ENCODE measurements around the gene SLC6A6.

The SLC6A6 gene

DNA sequence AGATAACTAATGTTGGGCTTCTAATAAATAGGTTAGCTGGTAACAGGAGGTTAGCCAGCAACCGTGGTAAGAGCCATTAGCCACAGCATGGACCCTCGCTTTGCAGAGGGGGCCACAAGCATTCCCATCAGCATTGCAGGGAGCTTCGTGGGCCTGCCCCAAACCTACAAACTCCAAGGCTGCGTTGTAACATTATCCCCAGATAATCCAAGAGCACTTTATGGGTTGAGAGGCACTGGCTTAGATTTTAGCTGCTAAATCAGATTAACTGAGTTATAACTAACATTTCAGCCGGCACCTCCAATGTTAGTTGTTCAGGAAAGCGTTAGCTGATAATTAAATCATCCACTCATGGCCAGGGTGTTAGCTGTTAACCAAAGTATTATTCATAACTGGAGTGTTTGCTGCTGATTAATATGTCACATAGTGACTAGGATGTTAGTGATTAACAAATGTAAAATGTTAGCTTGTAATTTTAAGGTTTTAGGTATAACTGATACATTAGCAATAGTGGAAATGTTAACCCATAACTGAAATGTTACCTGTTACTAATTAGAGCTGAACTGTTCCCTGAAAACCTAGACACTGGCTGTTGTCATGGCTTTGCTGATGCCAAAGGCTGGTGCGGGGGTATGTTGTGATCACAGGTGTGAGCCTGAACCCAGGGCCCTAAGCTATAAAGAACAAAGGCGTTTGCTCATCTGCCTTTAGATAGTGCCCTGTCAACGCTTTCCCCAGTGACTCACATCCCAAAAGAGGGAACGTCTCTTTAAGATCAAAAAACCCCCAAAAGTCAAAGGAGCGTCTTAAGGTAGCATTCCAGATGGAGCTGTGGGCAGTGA is 56.2 kb downstream of the SLC6A6 start:
- H3K9ac ChIP-seq (ENCODE audit: low read depth in 1 of 2, low read length in 2 of 2) = no peak overlapping the region
- no peaks in the 10 kb centered on the region for H3K27me3 ChIP-seq (ENCODE audit: control insufficient read depth in 2 of 2, insufficient read depth in 2 of 2, low read length in 2 of 2)
- H3K4me3 ChIP-seq (ENCODE audit: low read length in 2 of 2) = no peak overlapping the region
- no peak overlapping the region for H3K27ac ChIP-seq (ENCODE audit: low read depth in 2 of 2, low read length in 2 of 2)
- H3K4me1 ChIP-seq (ENCODE audit: control insufficient read depth in 2 of 2, insufficient read depth in 2 of 2, low read length in 2 of 2) = peaks cover 6 to 7% of the 10 kb centered on the region in 2 donors
- no peaks in the 10 kb centered on the region for H3K9me3 ChIP-seq (ENCODE audit: control insufficient read depth in 2 of 2, low read length in 2 of 2)
- H3K36me3 ChIP-seq (ENCODE audit: control insufficient read depth in 2 of 2, insufficient read depth in 2 of 2, low read length in 2 of 2) = peaks cover 0 to 10% of the 10 kb centered on the region in 2 donors

DNA sequence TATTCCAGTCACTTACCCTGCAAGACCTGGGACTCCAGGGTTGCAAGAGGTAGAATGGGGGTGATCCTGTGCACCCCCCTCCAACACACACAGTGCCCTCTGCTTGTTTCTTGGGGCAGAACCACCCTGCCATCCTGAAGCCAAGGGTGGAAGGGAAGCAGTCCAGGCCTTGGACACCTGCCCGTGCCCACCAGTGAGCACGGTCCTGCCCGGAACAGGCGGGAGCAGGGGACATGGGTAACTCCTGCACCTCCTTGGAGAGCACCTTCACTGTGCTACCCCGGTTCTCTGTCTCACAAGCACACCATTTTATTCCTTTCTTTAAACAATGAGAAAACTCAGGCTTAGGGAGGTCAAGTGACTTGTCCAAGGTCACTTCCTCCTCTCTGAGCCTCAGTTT is 57.0 kb downstream of the SLC6A6 start:
- Histone ChIP-seq H3K36me3 (ENCODE audit: control insufficient read depth in 2 of 2, insufficient read depth in 2 of 2, low read length in 2 of 2) (peaks cover 0 to 12% of the 10 kb centered on the region in 2 donors), H3K27ac (ENCODE audit: low read depth in 2 of 2, low read length in 2 of 2) (no peak overlapping the region), H3K4me1 (ENCODE audit: control insufficient read depth in 2 of 2, insufficient read depth in 2 of 2, low read length in 2 of 2) (peaks cover 0 to 4% of the 10 kb centered on the region in 2 donors), H3K9ac (ENCODE audit: low read depth in 1 of 2, low read length in 2 of 2) (no peak overlapping the region), H3K4me3 (ENCODE audit: low read length in 2 of 2) (no peak overlapping the region), H3K27me3 (ENCODE audit: control insufficient read depth in 2 of 2, insufficient read depth in 2 of 2, low read length in 2 of 2) (no peaks in the 10 kb centered on the region), H3K9me3 (ENCODE audit: control insufficient read depth in 2 of 2, low read length in 2 of 2) (no peaks in the 10 kb centered on the region)

DNA sequence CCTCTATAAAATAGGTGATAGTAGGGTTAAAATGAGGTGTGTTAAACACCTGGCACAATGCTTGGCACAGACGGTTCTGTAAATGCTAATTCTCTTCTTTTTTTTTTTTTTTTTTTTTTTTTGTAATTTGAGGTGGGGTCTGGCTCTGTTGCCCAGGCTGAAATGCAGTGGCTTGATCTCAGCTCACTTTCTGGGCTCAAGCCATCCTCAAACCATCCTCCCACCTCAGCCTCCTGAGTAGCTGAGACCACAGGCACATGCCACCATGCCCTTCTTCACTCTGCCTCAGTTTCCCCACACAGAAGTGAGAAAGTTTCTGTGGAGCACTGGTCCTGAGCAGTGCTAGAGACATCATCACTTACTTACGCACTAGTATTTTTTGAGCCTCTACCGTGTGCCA is 57.4 kb downstream of the SLC6A6 start:
- Histone ChIP-seq H3K4me1 (ENCODE audit: control insufficient read depth in 2 of 2, insufficient read depth in 2 of 2, low read length in 2 of 2) (peaks cover 0 to 4% of the 10 kb centered on the region in 2 donors), H3K27me3 (ENCODE audit: control insufficient read depth in 2 of 2, insufficient read depth in 2 of 2, low read length in 2 of 2) (no peaks in the 10 kb centered on the region), H3K36me3 (ENCODE audit: control insufficient read depth in 2 of 2, insufficient read depth in 2 of 2, low read length in 2 of 2) (peaks cover 0 to 16% of the 10 kb centered on the region in 2 donors), H3K27ac (ENCODE audit: low read depth in 2 of 2, low read length in 2 of 2) (no peak overlapping the region), H3K9ac (ENCODE audit: low read depth in 1 of 2, low read length in 2 of 2) (no peak overlapping the region), H3K9me3 (ENCODE audit: control insufficient read depth in 2 of 2, low read length in 2 of 2) (no peaks in the 10 kb centered on the region), H3K4me3 (ENCODE audit: low read length in 2 of 2) (no peak overlapping the region)

DNA sequence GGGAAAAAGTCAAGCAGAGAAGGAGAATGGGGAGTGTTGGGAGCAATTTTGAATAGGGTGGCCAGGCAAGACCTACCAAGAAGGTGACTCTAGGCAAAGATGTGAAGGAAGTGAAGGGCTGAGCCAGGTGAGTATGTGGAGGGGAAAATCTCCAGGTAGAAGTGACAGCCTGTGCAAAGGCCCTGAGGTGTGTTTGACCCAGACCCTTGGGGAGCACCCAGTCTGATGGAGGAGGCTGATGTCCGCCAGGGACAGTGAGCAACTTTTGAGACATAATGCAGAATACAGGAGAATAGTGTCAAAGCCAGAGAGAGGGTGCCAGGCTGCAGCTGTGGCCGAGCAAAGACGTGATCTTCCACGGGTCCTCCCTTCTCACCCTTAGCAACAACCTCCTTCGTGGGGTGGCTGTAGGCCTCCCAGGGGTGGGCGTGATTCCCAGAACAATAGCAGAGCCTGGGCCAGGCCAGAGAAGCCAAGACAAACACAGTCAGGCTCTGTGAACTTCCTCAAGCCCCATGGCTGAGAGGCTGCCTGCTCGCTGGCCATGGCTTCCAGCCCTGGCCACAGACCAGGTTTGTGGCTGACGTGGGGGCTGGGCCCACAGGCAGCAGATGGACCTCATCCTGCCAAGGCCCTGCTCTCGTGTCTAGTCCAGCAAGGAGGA is 58.1 kb downstream of the SLC6A6 start:
- H3K27ac ChIP-seq (ENCODE audit: low read depth in 2 of 2, low read length in 2 of 2) = no peak overlapping the region
- no peaks in the 10 kb centered on the region for H3K9me3 ChIP-seq (ENCODE audit: control insufficient read depth in 2 of 2, low read length in 2 of 2)
- H3K4me3 ChIP-seq (ENCODE audit: low read length in 2 of 2) = no peak overlapping the region
- no peaks in the 10 kb centered on the region for H3K27me3 ChIP-seq (ENCODE audit: control insufficient read depth in 2 of 2, insufficient read depth in 2 of 2, low read length in 2 of 2)
- no peak overlapping the region for H3K9ac ChIP-seq (ENCODE audit: low read depth in 1 of 2, low read length in 2 of 2)
- H3K4me1 ChIP-seq (ENCODE audit: control insufficient read depth in 2 of 2, insufficient read depth in 2 of 2, low read length in 2 of 2) = peaks cover 0 to 4% of the 10 kb centered on the region in 2 donors
- peaks cover 0 to 16% of the 10 kb centered on the region in 2 donors for H3K36me3 ChIP-seq (ENCODE audit: control insufficient read depth in 2 of 2, insufficient read depth in 2 of 2, low read length in 2 of 2)

DNA sequence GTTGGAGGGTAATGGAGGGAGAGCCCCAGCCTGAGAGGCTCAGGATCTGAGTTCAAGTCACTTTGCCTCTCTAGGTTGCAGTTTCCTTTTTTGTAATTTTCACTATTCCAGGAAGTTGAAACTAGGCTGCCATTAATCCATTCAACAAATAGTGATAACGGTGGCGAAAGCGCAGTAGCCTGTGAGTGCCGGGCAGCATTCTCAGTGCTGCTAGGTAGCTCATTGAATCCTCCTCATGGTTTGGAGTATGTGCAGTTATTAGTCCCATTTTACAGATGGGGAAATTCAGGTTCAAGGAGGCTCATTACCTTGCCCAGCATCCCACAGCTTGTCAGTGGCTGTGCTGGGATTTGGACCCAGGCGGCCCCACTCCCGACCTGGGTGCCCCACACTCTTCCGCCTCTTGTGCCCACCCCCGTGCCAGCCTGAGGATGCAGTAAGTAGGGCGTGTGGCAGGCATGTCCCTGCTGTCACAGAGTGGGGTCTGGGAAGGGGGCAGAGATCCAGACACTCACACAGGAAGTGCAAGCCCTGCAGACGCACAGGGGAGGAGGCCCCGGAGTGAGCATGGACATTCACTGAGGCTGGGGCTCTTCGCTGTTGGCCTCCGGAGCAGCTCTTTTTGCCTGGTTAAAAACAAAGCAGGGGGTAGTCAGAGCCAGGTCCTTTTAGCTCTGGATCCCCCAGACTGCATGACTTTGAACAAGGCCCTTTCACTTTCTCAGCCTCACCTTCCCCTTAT is 58.8 kb downstream of the SLC6A6 start:
- Histone ChIP-seq H3K4me1 (ENCODE audit: control insufficient read depth in 2 of 2, insufficient read depth in 2 of 2, low read length in 2 of 2) (peaks cover 0 to 4% of the 10 kb centered on the region in 2 donors), H3K9ac (ENCODE audit: low read depth in 1 of 2, low read length in 2 of 2) (no peak overlapping the region), H3K4me3 (ENCODE audit: low read length in 2 of 2) (no peak overlapping the region), H3K36me3 (ENCODE audit: control insufficient read depth in 2 of 2, insufficient read depth in 2 of 2, low read length in 2 of 2) (peaks cover 0 to 16% of the 10 kb centered on the region in 2 donors), H3K27me3 (ENCODE audit: control insufficient read depth in 2 of 2, insufficient read depth in 2 of 2, low read length in 2 of 2) (no peaks in the 10 kb centered on the region), H3K27ac (ENCODE audit: low read depth in 2 of 2, low read length in 2 of 2) (no peak overlapping the region), H3K9me3 (ENCODE audit: control insufficient read depth in 2 of 2, low read length in 2 of 2) (no peaks in the 10 kb centered on the region)

DNA sequence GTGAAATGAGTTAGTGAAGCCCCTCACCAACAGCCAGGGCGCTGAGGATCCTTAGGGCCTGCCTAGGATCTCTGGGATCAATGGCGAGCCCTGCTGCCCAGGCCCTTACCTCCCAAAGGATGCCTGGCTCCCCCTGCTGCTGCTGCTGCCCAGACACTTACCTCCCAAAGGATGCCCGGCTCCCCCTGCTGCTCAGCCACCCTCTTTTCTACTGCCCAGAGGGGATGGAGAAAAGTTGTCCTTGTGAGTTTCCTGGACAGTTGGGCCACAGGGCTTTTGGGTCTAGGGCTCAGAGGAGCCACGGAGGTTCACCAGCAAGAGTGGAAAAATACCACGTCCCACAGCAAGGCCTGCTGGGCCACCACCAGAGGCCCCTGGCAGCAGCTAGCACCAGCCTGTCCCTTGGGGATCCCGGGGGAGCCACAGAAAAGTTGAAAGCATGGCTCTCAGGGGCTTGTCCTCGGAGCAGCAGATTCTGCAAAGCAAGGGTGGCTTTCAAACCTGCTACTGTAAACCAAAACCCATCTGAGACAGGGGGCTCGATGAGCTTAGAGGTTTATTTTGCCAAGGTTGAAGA is 59.4 kb downstream of the SLC6A6 start:
- no peak overlapping the region for H3K27ac ChIP-seq (ENCODE audit: low read depth in 2 of 2, low read length in 2 of 2)
- peaks cover 0 to 4% of the 10 kb centered on the region in 2 donors for H3K4me1 ChIP-seq (ENCODE audit: control insufficient read depth in 2 of 2, insufficient read depth in 2 of 2, low read length in 2 of 2)
- H3K27me3 ChIP-seq (ENCODE audit: control insufficient read depth in 2 of 2, insufficient read depth in 2 of 2, low read length in 2 of 2) = no peaks in the 10 kb centered on the region
- H3K9me3 ChIP-seq (ENCODE audit: control insufficient read depth in 2 of 2, low read length in 2 of 2) = no peaks in the 10 kb centered on the region
- no peak overlapping the region for H3K9ac ChIP-seq (ENCODE audit: low read depth in 1 of 2, low read length in 2 of 2)
- peaks cover 0 to 14% of the 10 kb centered on the region in 2 donors for H3K36me3 ChIP-seq (ENCODE audit: control insufficient read depth in 2 of 2, insufficient read depth in 2 of 2, low read length in 2 of 2)
- H3K4me3 ChIP-seq (ENCODE audit: low read length in 2 of 2) = no peak overlapping the region

DNA sequence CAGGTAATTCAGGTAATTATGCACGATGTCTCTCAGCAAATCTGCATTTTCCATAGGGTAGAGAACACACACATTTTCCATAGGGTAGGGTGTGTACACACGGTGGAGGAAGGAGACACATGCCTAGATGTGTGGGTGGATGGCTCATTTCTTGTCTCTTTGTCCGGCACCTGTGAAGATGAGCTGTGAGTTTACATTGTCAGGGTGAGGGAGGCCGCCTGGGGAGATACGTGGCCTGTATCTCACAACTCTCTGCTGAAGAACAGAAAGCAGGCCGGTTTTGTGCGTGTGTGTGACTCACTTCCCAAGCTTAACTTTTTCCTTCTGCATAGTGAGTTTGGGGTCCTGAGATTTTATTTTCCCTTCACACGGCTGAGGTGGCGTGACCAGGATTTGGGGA is 60.3 kb downstream of the SLC6A6 start:
- H3K36me3 ChIP-seq (ENCODE audit: control insufficient read depth in 2 of 2, insufficient read depth in 2 of 2, low read length in 2 of 2) = peaks cover 0 to 11% of the 10 kb centered on the region in 2 donors
- H3K4me3 ChIP-seq (ENCODE audit: low read length in 2 of 2) = no peak overlapping the region
- H3K27me3 ChIP-seq (ENCODE audit: control insufficient read depth in 2 of 2, insufficient read depth in 2 of 2, low read length in 2 of 2) = no peaks in the 10 kb centered on the region
- peaks cover 0 to 4% of the 10 kb centered on the region in 2 donors for H3K4me1 ChIP-seq (ENCODE audit: control insufficient read depth in 2 of 2, insufficient read depth in 2 of 2, low read length in 2 of 2)
- no peaks in the 10 kb centered on the region for H3K9me3 ChIP-seq (ENCODE audit: control insufficient read depth in 2 of 2, low read length in 2 of 2)
- no peak overlapping the region for H3K27ac ChIP-seq (ENCODE audit: low read depth in 2 of 2, low read length in 2 of 2)
- no peak overlapping the region for H3K9ac ChIP-seq (ENCODE audit: low read depth in 1 of 2, low read length in 2 of 2)

DNA sequence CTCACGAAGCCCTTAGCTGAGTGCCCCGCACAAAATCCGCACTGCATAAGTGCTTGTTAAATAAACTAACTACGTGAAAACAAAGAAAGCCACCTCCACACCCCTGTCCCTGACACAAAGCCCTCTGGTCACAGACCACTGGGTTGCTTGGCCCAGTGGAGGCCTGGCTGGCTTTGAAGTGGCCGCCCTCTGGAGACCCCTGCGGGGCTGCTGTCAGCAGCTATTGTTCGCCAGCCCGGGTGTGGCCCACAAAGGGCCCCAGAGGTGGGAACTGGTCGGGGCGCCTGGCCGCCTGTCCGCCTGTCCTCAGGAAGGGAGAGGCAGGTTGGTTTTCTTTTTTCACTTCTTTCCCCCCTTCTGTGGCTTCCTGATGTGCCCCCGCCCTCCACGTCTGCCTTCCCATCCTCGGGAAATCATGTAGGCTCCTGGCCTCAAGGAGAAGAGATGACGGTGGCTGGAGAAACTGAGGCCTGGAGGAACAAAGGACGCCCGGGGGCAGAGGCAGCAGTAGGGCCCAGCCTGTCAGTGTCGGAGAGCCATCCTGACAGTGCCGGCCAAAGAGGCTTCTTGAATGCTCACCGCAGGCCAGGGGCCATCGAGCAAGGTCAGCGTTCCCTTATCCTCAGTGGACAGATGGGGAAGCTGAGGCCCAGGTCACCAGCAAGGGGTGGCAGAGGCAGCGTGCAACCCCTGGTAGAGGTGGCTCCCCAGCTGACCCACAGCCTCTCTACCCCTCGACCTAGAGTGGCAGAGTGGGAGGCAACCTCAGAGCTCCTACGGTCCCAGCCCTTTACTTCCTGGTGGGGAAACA is 61.1 kb downstream of the SLC6A6 start:
- H3K27me3 ChIP-seq (ENCODE audit: control insufficient read depth in 2 of 2, insufficient read depth in 2 of 2, low read length in 2 of 2) = no peaks in the 10 kb centered on the region

DNA sequence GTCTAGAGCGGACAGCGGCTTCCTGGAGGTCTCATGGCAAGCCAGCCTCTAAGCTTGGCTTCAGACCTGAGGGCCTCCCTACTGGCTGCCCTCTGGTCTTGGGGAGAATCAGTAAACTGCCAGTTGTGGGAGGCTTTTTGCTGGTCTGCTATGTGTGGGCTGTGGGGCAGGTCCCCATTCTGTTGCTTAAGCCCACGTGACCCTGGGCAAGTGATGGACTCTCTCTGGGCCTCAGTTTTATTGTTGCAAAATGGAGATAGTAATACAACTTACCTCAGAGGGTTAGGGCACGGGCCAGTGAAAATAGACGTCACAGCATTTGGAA is 61.7 kb downstream of the SLC6A6 start:
- H3K9ac ChIP-seq (ENCODE audit: low read depth in 1 of 2, low read length in 2 of 2) = no peak overlapping the region
- peaks cover 0 to 4% of the 10 kb centered on the region in 2 donors for H3K4me1 ChIP-seq (ENCODE audit: control insufficient read depth in 2 of 2, insufficient read depth in 2 of 2, low read length in 2 of 2)
- no peak overlapping the region for H3K27ac ChIP-seq (ENCODE audit: low read depth in 2 of 2, low read length in 2 of 2)
- no peak overlapping the region for H3K4me3 ChIP-seq (ENCODE audit: low read length in 2 of 2)
- peaks cover 0 to 12% of the 10 kb centered on the region in 2 donors for H3K36me3 ChIP-seq (ENCODE audit: control insufficient read depth in 2 of 2, insufficient read depth in 2 of 2, low read length in 2 of 2)
- H3K9me3 ChIP-seq (ENCODE audit: control insufficient read depth in 2 of 2, low read length in 2 of 2) = no peaks in the 10 kb centered on the region
- H3K27me3 ChIP-seq (ENCODE audit: control insufficient read depth in 2 of 2, insufficient read depth in 2 of 2, low read length in 2 of 2) = no peaks in the 10 kb centered on the region

More for the DNA sequence above, 61.1 kb downstream of the SLC6A6 start:
- no peak overlapping the region for H3K27ac ChIP-seq (ENCODE audit: low read depth in 2 of 2, low read length in 2 of 2)
- H3K4me1 ChIP-seq (ENCODE audit: control insufficient read depth in 2 of 2, insufficient read depth in 2 of 2, low read length in 2 of 2) = peaks cover 0 to 4% of the 10 kb centered on the region in 2 donors
- no peak overlapping the region for H3K4me3 ChIP-seq (ENCODE audit: low read length in 2 of 2)
- H3K9me3 ChIP-seq (ENCODE audit: control insufficient read depth in 2 of 2, low read length in 2 of 2) = no peaks in the 10 kb centered on the region
- no peak overlapping the region for H3K9ac ChIP-seq (ENCODE audit: low read depth in 1 of 2, low read length in 2 of 2)
- peaks cover 0 to 10% of the 10 kb centered on the region in 2 donors for H3K36me3 ChIP-seq (ENCODE audit: control insufficient read depth in 2 of 2, insufficient read depth in 2 of 2, low read length in 2 of 2)
